ENCODE data around the gene PICK1. TPM values are rescaled to one million over a fixed set of nuclear protein-coding genes. Genes with fewer than 3 reads are reported as not detected.

Gene PICK1
- polyA plus RNA-seq, 1 donor (not counting 4 experiments of a cell fraction or from before 2014, with no cell fraction given): 26.8 TPM

DNA sequence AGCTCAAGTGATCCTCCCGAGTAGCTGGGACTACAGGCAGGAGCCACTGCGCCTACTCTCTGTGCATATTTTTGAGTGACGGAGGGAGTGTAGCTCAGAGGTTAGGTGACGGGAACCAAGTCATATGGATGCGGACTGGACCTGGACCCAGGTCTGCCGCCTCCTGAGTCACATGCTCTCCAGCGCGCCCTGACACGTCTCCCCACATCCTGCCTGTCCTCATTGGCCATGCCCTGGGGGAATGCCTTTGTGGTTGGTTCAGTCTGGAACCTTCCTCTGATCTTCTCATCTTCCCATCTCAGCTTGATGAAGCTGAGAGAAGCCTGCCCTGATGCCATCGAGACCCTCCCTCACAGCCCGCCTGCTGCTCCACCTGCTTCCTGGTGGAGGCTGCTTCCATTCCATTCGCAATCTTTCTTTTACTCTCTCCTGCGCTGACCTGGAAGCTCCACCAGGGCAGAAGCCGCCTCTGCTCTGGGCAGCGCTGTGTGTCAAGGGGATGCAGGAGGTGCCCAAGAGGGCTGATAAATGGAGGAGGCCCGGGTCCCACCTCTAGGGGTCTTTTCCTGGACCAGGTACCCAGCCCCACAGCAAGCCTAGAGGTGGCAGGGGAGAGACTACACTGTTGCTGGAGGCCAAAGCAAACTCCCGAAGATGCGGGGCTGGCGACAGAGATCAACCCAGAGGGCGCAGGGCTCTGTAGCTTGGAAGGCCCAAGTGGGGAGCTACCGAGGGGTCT, 67.2 kb downstream of the PICK1 start:
- no peaks in the 10 kb centered on the region for H4K20me1 ChIP-seq (ENCODE audit: control insufficient read depth, extremely low read depth, insufficient read depth, low read length)
- FAIRE-seq: peak; percentile 99
- H3K4me2 ChIP-seq (ENCODE audit: control insufficient read depth, extremely low read depth, insufficient read depth, low read depth, low read length): peak overlapping the region; percentile 58
- no peaks in the 10 kb centered on the region for H3K27me3 ChIP-seq (ENCODE audit: control insufficient read depth, extremely low read depth, insufficient read depth, low read length)
- H3K9ac ChIP-seq (ENCODE audit: control insufficient read depth, extremely low read depth, insufficient read depth, low read length): no peak overlapping the region
- no peaks in the 10 kb centered on the region for H3K9me3 ChIP-seq (ENCODE audit: control insufficient read depth, low read depth, low read length)
- dilution Hi-C loops (cut with MboI; ENCODE audit: extremely low pct_ligation_motif_present, low sequenced_read_pairs): no loop called here
- no peaks in the 10 kb centered on the region for H3K79me2 ChIP-seq (ENCODE audit: control insufficient read depth, insufficient read depth, low read length)
- no peaks in the 10 kb centered on the region for H3K36me3 ChIP-seq (ENCODE audit: control insufficient read depth in 2 of 2, extremely low read depth in 1 of 2, insufficient read depth in 2 of 2, low read length in 2 of 2)
- H3K27ac ChIP-seq (ENCODE audit: control insufficient read depth, insufficient read depth, low read length): peak overlapping the region; percentile 13
- DNase-seq (ENCODE audit: low read depth, low spot score): peak; percentile 93
- H3K9me1 ChIP-seq (ENCODE audit: control insufficient read depth, extremely low read depth, insufficient read depth, low read length): no peaks in the 10 kb centered on the region
- peak overlapping the region; percentile 28 for H2AFZ ChIP-seq (ENCODE audit: control insufficient read depth, low read length)
- TF ChIP-seq EZH2 (IDR thresholded peaks at IDR 0.05; ENCODE audit: low read length): no peak
- TF ChIP-seq, protein P1, sequence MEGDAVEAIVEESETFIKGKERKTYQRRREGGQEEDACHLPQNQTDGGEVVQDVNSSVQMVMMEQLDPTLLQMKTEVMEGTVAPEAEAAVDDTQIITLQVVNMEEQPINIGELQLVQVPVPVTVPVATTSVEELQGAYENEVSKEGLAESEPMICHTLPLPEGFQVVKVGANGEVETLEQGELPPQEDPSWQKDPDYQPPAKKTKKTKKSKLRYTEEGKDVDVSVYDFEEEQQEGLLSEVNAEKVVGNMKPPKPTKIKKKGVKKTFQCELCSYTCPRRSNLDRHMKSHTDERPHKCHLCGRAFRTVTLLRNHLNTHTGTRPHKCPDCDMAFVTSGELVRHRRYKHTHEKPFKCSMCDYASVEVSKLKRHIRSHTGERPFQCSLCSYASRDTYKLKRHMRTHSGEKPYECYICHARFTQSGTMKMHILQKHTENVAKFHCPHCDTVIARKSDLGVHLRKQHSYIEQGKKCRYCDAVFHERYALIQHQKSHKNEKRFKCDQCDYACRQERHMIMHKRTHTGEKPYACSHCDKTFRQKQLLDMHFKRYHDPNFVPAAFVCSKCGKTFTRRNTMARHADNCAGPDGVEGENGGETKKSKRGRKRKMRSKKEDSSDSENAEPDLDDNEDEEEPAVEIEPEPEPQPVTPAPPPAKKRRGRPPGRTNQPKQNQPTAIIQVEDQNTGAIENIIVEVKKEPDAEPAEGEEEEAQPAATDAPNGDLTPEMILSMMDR (optimal IDR thresholded peaks at IDR 0.05 in 1 of 3, IDR thresholded peaks at IDR 0.05 in 1 of 3, conservative IDR thresholded peaks at IDR 0.05 in 1 of 3; ENCODE audit: extremely low read depth in 1 of 3, insufficient read depth in 2 of 3, low read length in 3 of 3): no peak
- H3K4me1 ChIP-seq (ENCODE audit: control insufficient read depth, extremely low read depth, insufficient read depth, low read length): peaks cover 30% of the 10 kb centered on the region
- no peak overlapping the region for H3K4me3 ChIP-seq (ENCODE audit: control insufficient read depth in 2 of 3, extremely low read depth in 1 of 3, insufficient read depth in 2 of 3, low read depth in 1 of 3, low read length in 3 of 3)

DNA sequence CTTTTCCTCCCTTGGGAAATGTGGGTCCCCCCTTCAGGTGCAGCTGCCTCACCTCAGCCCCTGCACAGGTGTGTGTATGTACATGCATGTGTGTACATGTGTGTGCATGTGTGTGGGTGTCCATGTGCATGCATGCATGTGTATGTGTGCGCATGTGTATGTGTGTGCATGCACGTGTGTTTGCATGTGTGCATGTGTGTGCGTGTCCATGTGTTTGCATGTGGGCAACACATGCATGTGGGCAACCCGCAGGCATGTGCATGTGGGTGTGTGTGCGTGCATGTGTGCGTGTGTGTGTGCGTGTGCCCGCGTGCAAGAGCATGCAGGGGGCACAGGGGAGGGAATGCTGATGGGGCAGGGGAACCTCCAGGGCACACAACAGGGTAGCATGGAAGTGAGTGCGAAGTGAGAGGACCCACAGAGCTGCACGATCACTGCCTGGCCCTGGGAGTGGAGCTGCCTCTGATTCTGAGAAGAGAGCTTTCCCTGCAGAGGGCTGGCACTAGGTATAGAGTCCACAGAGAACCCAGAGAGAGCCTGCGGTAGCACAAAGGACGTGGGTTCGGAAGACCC, 67.9 kb downstream of the PICK1 start:
- Histone ChIP-seq H3K27ac (ENCODE audit: control insufficient read depth, insufficient read depth, low read length) (no peak overlapping the region), H3K9ac (ENCODE audit: control insufficient read depth, extremely low read depth, insufficient read depth, low read length) (no peak overlapping the region), H3K79me2 (ENCODE audit: control insufficient read depth, insufficient read depth, low read length) (no peaks in the 10 kb centered on the region), H3K27me3 (ENCODE audit: control insufficient read depth, extremely low read depth, insufficient read depth, low read length) (no peaks in the 10 kb centered on the region), H3K4me1 (ENCODE audit: control insufficient read depth, extremely low read depth, insufficient read depth, low read length) (peaks cover 27% of the 10 kb centered on the region), H2AFZ (ENCODE audit: control insufficient read depth, low read length) (no peak overlapping the region), H3K9me1 (ENCODE audit: control insufficient read depth, extremely low read depth, insufficient read depth, low read length) (no peaks in the 10 kb centered on the region), H3K4me2 (ENCODE audit: control insufficient read depth, extremely low read depth, insufficient read depth, low read depth, low read length) (no peak overlapping the region), H4K20me1 (ENCODE audit: control insufficient read depth, extremely low read depth, insufficient read depth, low read length) (no peaks in the 10 kb centered on the region), H3K9me3 (ENCODE audit: control insufficient read depth, low read depth, low read length) (no peaks in the 10 kb centered on the region), H3K36me3 (ENCODE audit: control insufficient read depth in 2 of 2, extremely low read depth in 1 of 2, insufficient read depth in 2 of 2, low read length in 2 of 2) (no peaks in the 10 kb centered on the region), H3K4me3 (ENCODE audit: control insufficient read depth in 2 of 3, extremely low read depth in 1 of 3, insufficient read depth in 2 of 3, low read depth in 1 of 3, low read length in 3 of 3) (no peak overlapping the region)
- peak; percentile 43 for FAIRE-seq
- dilution Hi-C loops (cut with MboI; ENCODE audit: extremely low pct_ligation_motif_present, low sequenced_read_pairs): no loop called here
- TF ChIP-seq, protein P1 (optimal IDR thresholded peaks at IDR 0.05 in 1 of 3, IDR thresholded peaks at IDR 0.05 in 1 of 3, conservative IDR thresholded peaks at IDR 0.05 in 1 of 3; ENCODE audit: extremely low read depth in 1 of 3, insufficient read depth in 2 of 3, low read length in 3 of 3): no peak
- no peak for TF ChIP-seq EZH2 (IDR thresholded peaks at IDR 0.05; ENCODE audit: low read length)
- no peak for DNase-seq (ENCODE audit: low read depth, low spot score)

Other genes with a start within 250 kb of the PICK1 start
- 8.2 to 8.5 TPM (median 8.4 TPM) in 3 replicates for gene GCAT, start 249.5 kb upstream of the PICK1 start, polyA plus RNA-seq
- not detected in 3 replicates for gene GALR3, start 234.0 kb upstream of the PICK1 start, polyA plus RNA-seq
- 12.3 to 19.4 TPM (median 17.1 TPM) in 3 replicates for gene ANKRD54, start 213.1 kb upstream of the PICK1 start, polyA plus RNA-seq
- 517 to 639 TPM (median 592 TPM) in 3 replicates for gene EIF3L, start 208.0 kb upstream of the PICK1 start, polyA plus RNA-seq
- gene MICALL1, start 151.1 kb upstream of the PICK1 start, polyA plus RNA-seq: 42.8 to 108 TPM (median 65.0 TPM) in 3 replicates
- 0.10 TPM in 1 of 3 replicates, not detected in the others for gene C22orf23, start 103.8 kb upstream of the PICK1 start, polyA plus RNA-seq
- gene POLR2F, start 103.7 kb upstream of the PICK1 start, polyA plus RNA-seq: 101 to 119 TPM (median 108 TPM) in 3 replicates
- gene SOX10, start 72.8 kb upstream of the PICK1 start, polyA plus RNA-seq: not detected in 3 replicates
- not detected in 3 replicates for gene SLC16A8, start 26.8 kb downstream of the PICK1 start, polyA plus RNA-seq
- 2.3 to 4.8 TPM (median 3.2 TPM) in 3 replicates for gene BAIAP2L2, start 53.3 kb downstream of the PICK1 start, polyA plus RNA-seq
- gene PLA2G6, start 124.4 kb downstream of the PICK1 start, polyA plus RNA-seq: 4.6 to 12.1 TPM (median 5.2 TPM) in 3 replicates
- gene MAFF, start 144.6 kb downstream of the PICK1 start, polyA plus RNA-seq: 8.6 to 10.5 TPM (median 10.5 TPM) in 3 replicates
- 12.8 to 47.3 TPM (median 18.8 TPM) in 3 replicates for gene TMEM184B, start 215.6 kb downstream of the PICK1 start, polyA plus RNA-seq

Measured in keratinocyte (primary cell).